Astrocyte (in vitro differentiated cells and primary cell): ENCODE measurements around the gene CPED1. TPM values are rescaled to one million over a fixed set of nuclear protein-coding genes. Genes with fewer than 3 reads are reported as not detected.

Experiments used
- DNase-seq: peaks from one replicate; pipeline ENCODE4 v3.0.0-alpha.2; 2010; ENCODE audit warnings: low read depth
- FAIRE-seq: peaks from 2 replicates; lab custom pipeline; 2011; peaks lifted over from hg19 to GRCh38; lab: Jason Lieb, UNC
- H2AFZ ChIP-seq: 2 replicates; pipeline ENCODE4 v1.6.0; 2012; ENCODE audit warnings: low read depth, low read length, inconsistent platforms
- H3K27ac ChIP-seq: 2 replicates; pipeline ENCODE4 v1.5.1; 2011; ENCODE audit warnings: low read depth, low read length, inconsistent platforms
- H3K27me3 ChIP-seq: 2 replicates; pipeline ENCODE4 v1.6.0; 2011; ENCODE audit warnings: low read length, inconsistent platforms; ENCODE audit not compliant: insufficient read depth
- H3K36me3 ChIP-seq: 2 replicates; pipeline ENCODE4 v1.5.1; 2011; ENCODE audit warnings: low read length, inconsistent platforms; ENCODE audit not compliant: insufficient read depth
- H3K4me1 ChIP-seq: 2 replicates; pipeline ENCODE4 v1.5.1; 2011; ENCODE audit warnings: low read length, inconsistent platforms; ENCODE audit not compliant: insufficient read depth
- H3K4me2 ChIP-seq: 2 replicates; pipeline ENCODE4 v1.6.0; 2012; ENCODE audit warnings: low read length, inconsistent platforms
- H3K4me3 ChIP-seq: 2 replicates; pipeline ENCODE4 v1.5.1; 2011; ENCODE audit warnings: low read depth, mild to moderate bottlenecking, low read length, inconsistent platforms; ENCODE audit not compliant: insufficient read depth
- H3K79me2 ChIP-seq: 2 replicates; pipeline ENCODE4 v1.6.0; 2012; ENCODE audit warnings: mild to moderate bottlenecking, low read length, inconsistent platforms; ENCODE audit not compliant: insufficient read depth
- H3K9ac ChIP-seq: 2 replicates; pipeline ENCODE4 v1.6.0; 2012; ENCODE audit warnings: mild to moderate bottlenecking, low read length, inconsistent platforms
- H3K9me3 ChIP-seq: 2 replicates; pipeline ENCODE4 v1.5.1; 2012; ENCODE audit warnings: low read depth, mild to moderate bottlenecking, low read length, inconsistent platforms; ENCODE audit not compliant: insufficient read depth
- H4K20me1 ChIP-seq: 2 replicates; pipeline ENCODE4 v1.6.0; 2012; ENCODE audit warnings: low read length, inconsistent platforms; ENCODE audit not compliant: insufficient read depth
- H3K27ac Mint-ChIP-seq: one replicate; pipeline ENCODE4 v1.8.0; 2021; ENCODE audit warnings: mild to moderate bottlenecking, mixed read lengths; ENCODE audit not compliant: unreplicated experiment
- H3K27me3 Mint-ChIP-seq: one replicate; pipeline ENCODE4 v1.8.0; 2021; ENCODE audit warnings: low read depth, mixed read lengths; ENCODE audit not compliant: unreplicated experiment
- H3K36me3 Mint-ChIP-seq: one replicate; pipeline ENCODE4 v1.8.0; 2021; ENCODE audit warnings: low read depth, mixed read lengths; ENCODE audit not compliant: unreplicated experiment
- H3K4me1 Mint-ChIP-seq: one replicate; pipeline ENCODE4 v1.8.0; 2021; ENCODE audit warnings: low read depth, mixed read lengths; ENCODE audit not compliant: unreplicated experiment
- H3K4me3 Mint-ChIP-seq: one replicate; pipeline ENCODE4 v1.8.0; 2021; ENCODE audit warnings: mild to moderate bottlenecking, moderate library complexity, mixed read lengths; ENCODE audit not compliant: unreplicated experiment
- H3K9me3 Mint-ChIP-seq: one replicate; pipeline ENCODE4 v1.8.0; 2021; ENCODE audit warnings: mild to moderate bottlenecking, mixed read lengths; ENCODE audit not compliant: unreplicated experiment
- CTCF ChIP-seq: IDR thresholded peaks from 2 replicates; pipeline ENCODE4 v1.5.1; 2011; ENCODE audit warnings: low read depth, mild to moderate bottlenecking, inconsistent platforms, low read length, moderate library complexity; ENCODE audit not compliant: insufficient read depth
- EZH2 ChIP-seq: IDR thresholded peaks from 2 replicates; pipeline ENCODE4 v1.6.1; 2012; ENCODE audit warnings: mild to moderate bottlenecking, low read length, inconsistent platforms; ENCODE audit not compliant: insufficient read depth
- total RNA-seq: library from RNA; stranded (reverse); gene quantifications from 2 replicates; pipeline ENCODE4 v1.2.1, GENCODE V29; 2021

CPED1 gene
- total RNA-seq, 1 donor from 2014 or later = 6.1 TPM

GRCh38 chr7:121029302-121029701 is 40.8 kb downstream of the CPED1 start:
- H3K27me3 Mint-ChIP-seq = no peaks in the 10 kb centered on the region
- H3K36me3 ChIP-seq = no peaks in the 10 kb centered on the region
- H3K9ac ChIP-seq = no peak overlapping the region
- H4K20me1 ChIP-seq = no peaks in the 10 kb centered on the region
- H3K4me1 ChIP-seq = peaks cover 4% of the 10 kb centered on the region
- H3K79me2 ChIP-seq = no peaks in the 10 kb centered on the region
- no peak overlapping the region for H3K4me2 ChIP-seq
- H2AFZ ChIP-seq = no peak overlapping the region
- H3K4me3 Mint-ChIP-seq = no peak overlapping the region
- H3K36me3 Mint-ChIP-seq = peaks cover 2% of the 10 kb centered on the region
- DNase-seq (no peak), FAIRE-seq (no peak)
- no peak overlapping the region for H3K27ac ChIP-seq
- no peaks in the 10 kb centered on the region for H3K9me3 Mint-ChIP-seq
- peaks cover 22% of the 10 kb centered on the region for H3K4me1 Mint-ChIP-seq
- no peak overlapping the region for H3K4me3 ChIP-seq
- no peaks in the 10 kb centered on the region for H3K27me3 ChIP-seq
- no peaks in the 10 kb centered on the region for H3K9me3 ChIP-seq
- TF ChIP-seq CTCF (no peak), EZH2 (no peak)
- no peak overlapping the region for H3K27ac Mint-ChIP-seq

GRCh38 chr7:121030308-121030707 is 41.8 kb downstream of the CPED1 start:
- no peak overlapping the region for H3K4me3 ChIP-seq
- DNase-seq = no peak
- H2AFZ ChIP-seq = no peak overlapping the region
- peaks cover 2% of the 10 kb centered on the region for H3K36me3 Mint-ChIP-seq
- no peaks in the 10 kb centered on the region for H3K9me3 Mint-ChIP-seq
- peaks cover 4% of the 10 kb centered on the region for H3K4me1 ChIP-seq
- H4K20me1 ChIP-seq = no peaks in the 10 kb centered on the region
- H3K4me3 Mint-ChIP-seq = no peak overlapping the region
- no peaks in the 10 kb centered on the region for H3K27me3 ChIP-seq
- H3K4me2 ChIP-seq = no peak overlapping the region
- no peaks in the 10 kb centered on the region for H3K36me3 ChIP-seq
- FAIRE-seq = no peak
- H3K27ac Mint-ChIP-seq = no peak overlapping the region
- H3K27ac ChIP-seq = no peak overlapping the region
- no peak overlapping the region for H3K9ac ChIP-seq
- TF ChIP-seq EZH2 (no peak), CTCF (no peak)
- no peaks in the 10 kb centered on the region for H3K79me2 ChIP-seq
- no peaks in the 10 kb centered on the region for H3K9me3 ChIP-seq
- peaks cover 22% of the 10 kb centered on the region for H3K4me1 Mint-ChIP-seq
- H3K27me3 Mint-ChIP-seq = no peaks in the 10 kb centered on the region

- Mint-ChIP-seq H3K9me3 (no peaks in the 10 kb centered on the region), H3K36me3 (peaks cover 7% of the 10 kb centered on the region), H3K4me1 (peaks cover 17% of the 10 kb centered on the region), H3K4me3 (no peak overlapping the region), H3K27ac (no peak overlapping the region), H3K27me3 (no peaks in the 10 kb centered on the region)
- FAIRE-seq (no peak), DNase-seq (no peak)
- Histone ChIP-seq H3K4me2 (peak overlapping the region; percentile 36), H3K27ac (no peak overlapping the region), H4K20me1 (no peaks in the 10 kb centered on the region), H3K4me3 (no peak overlapping the region), H3K9ac (no peak overlapping the region), H3K27me3 (no peaks in the 10 kb centered on the region), H3K36me3 (no peaks in the 10 kb centered on the region), H3K4me1 (peaks cover 3% of the 10 kb centered on the region), H3K9me3 (no peaks in the 10 kb centered on the region), H3K79me2 (no peaks in the 10 kb centered on the region), H2AFZ (no peak overlapping the region)
- no peak for TF ChIP-seq EZH2
- TF ChIP-seq CTCF = no peak
Observed at GRCh38 chr7:121032645-121033460, 44.3 kb downstream of the CPED1 start.
